ENCODE data around the gene ACLY. TPM values are rescaled to one million over a fixed set of nuclear protein-coding genes. Genes with fewer than 3 reads are reported as not detected.

Gene ACLY
- total and polyA plus RNA-seq, 2 of the 13 experiments (the other 11 are each of a cell fraction or from before 2014, with no cell fraction given), result 111 to 218 TPM

GRCh38 chr17:41917679-41918313 lies 955 bp downstream of the ACLY start (continued):
- TF ChIP-seq ZBTB43 (CRISPR knock-in tag; conservative IDR thresholded peaks at IDR 0.05) (no peak), TBX3 (IDR thresholded peaks at IDR 0.05; ENCODE audit: borderline replicate concordance) (no peak), GLMP (CRISPR knock-in tag; IDR thresholded peaks at IDR 0.05; ENCODE audit: borderline replicate concordance) (no peak), KLF13 (CRISPR knock-in tag; IDR thresholded peaks at IDR 0.05) (no peak), ZNF775 (CRISPR knock-in tag; IDR thresholded peaks at IDR 0.05; ENCODE audit: borderline replicate concordance) (no peak), DMTF1 (CRISPR knock-in tag; IDR thresholded peaks at IDR 0.05) (no peak), ZNF18 (CRISPR knock-in tag; IDR thresholded peaks at IDR 0.05; ENCODE audit: insufficient replicate concordance) (no peak), ZNF746 (CRISPR knock-in tag; IDR thresholded peaks at IDR 0.05) (0 out of 2 replicates have a peak, but pooled peaks have one; percentile 57), ZFP62 (CRISPR knock-in tag; IDR thresholded peaks at IDR 0.05) (no peak), ZNF672 (CRISPR knock-in tag; IDR thresholded peaks at IDR 0.05) (no peak), RNF219 (CRISPR knock-in tag; IDR thresholded peaks at IDR 0.05) (no peak), PITX1 (CRISPR knock-in tag; IDR thresholded peaks at IDR 0.05) (no peak), ZNF678 (CRISPR knock-in tag; IDR thresholded peaks at IDR 0.05) (no peak), ZNF460 (CRISPR knock-in tag; IDR thresholded peaks at IDR 0.05; ENCODE audit: borderline replicate concordance) (no peak), MYC (CRISPR knock-in tag; IDR thresholded peaks at IDR 0.05; ENCODE audit: borderline replicate concordance) (no peak; the same call in none of the 2 replicates), FOXK1 (CRISPR knock-in tag; IDR thresholded peaks at IDR 0.05; ENCODE audit: borderline replicate concordance, low read depth) (no peak), SKIL (CRISPR knock-in tag; IDR thresholded peaks at IDR 0.05; ENCODE audit: borderline replicate concordance) (no peak), ZC3H13 (CRISPR knock-in tag; IDR thresholded peaks at IDR 0.05) (0 out of 2 replicates have a peak, but pooled peaks have one; percentile 49)

Measured in HepG2 (cell line).